ENCODE results near the gene COP1.
"Not testable (repeated sequence)": the region's sequence is repeated elsewhere in the genome, so short reads cannot be mapped to it uniquely, and the experiment has no call there.

The COP1 gene

DNA sequence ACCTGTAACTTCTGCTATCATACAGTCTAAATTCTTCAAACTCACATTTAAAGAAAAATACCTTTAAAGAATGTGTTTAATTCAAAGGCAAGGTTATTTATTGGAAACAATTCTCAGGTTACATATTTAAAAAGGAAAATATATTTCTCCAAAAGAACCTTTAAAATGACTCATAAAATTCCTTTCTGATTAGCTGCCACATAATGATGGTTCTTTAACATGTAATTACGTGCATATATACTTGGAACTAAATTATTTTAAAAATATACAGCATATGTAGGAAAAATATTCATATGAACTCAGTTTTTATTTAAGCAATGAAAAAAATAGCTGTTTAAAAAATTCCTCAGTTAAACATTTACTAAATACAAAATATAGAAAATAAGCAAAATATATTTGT is 173.6 kb downstream of the COP1 start:
- no peak overlapping the region for H2AFZ ChIP-seq
- H3K79me2 ChIP-seq: no peaks in the 10 kb centered on the region

DNA sequence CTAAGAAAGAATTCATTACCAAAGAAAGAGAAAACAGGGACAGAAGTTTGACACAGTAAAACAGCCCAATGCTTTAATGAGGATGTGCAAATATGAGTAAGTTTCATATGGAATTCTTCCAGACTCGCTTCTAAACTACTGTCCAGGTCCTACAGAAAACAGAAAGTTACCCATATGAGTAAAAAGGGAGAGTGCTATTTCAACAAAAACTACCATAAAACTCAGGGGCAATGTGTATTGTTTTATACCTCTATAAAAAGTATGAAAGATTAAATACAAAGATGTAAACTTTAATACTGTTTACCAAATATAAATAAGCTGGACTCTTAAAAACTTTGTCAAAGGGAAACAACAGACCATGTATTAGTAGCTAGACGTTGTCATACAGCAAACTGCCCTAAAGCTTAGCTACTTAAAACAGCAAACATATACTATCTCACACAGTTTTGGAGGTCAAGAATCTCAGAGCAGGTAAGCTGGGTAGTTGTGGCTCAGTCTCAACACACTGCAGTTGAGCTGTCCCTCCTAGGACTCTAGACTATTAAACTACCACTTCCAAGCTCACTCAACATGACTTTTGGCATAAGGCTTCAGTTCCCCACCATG is 174.9 kb downstream of the COP1 start:
- TF ChIP-seq, protein P1, sequence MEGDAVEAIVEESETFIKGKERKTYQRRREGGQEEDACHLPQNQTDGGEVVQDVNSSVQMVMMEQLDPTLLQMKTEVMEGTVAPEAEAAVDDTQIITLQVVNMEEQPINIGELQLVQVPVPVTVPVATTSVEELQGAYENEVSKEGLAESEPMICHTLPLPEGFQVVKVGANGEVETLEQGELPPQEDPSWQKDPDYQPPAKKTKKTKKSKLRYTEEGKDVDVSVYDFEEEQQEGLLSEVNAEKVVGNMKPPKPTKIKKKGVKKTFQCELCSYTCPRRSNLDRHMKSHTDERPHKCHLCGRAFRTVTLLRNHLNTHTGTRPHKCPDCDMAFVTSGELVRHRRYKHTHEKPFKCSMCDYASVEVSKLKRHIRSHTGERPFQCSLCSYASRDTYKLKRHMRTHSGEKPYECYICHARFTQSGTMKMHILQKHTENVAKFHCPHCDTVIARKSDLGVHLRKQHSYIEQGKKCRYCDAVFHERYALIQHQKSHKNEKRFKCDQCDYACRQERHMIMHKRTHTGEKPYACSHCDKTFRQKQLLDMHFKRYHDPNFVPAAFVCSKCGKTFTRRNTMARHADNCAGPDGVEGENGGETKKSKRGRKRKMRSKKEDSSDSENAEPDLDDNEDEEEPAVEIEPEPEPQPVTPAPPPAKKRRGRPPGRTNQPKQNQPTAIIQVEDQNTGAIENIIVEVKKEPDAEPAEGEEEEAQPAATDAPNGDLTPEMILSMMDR (IDR thresholded peaks at IDR 0.05): no peak

More for the DNA sequence above, 173.6 kb downstream of the COP1 start:
- Histone ChIP-seq H3K27me3 (ENCODE audit: control insufficient read depth, insufficient read depth, low read length) (no peaks in the 10 kb centered on the region), H3K36me3 (ENCODE audit: control insufficient read depth, insufficient read depth, low read length) (no peaks in the 10 kb centered on the region), H3K9ac (no peak overlapping the region), H3K4me1 (no peaks in the 10 kb centered on the region), H3K27ac (no peak overlapping the region), H3K4me3 (ENCODE audit: low read depth, low read length) (no peak overlapping the region), H3K9me3 (ENCODE audit: control insufficient read depth, low read length) (no peaks in the 10 kb centered on the region), H3K4me2 (ENCODE audit: low read length) (no peak overlapping the region)
- TF ChIP-seq, protein P1 (IDR thresholded peaks at IDR 0.05): no peak

DNA sequence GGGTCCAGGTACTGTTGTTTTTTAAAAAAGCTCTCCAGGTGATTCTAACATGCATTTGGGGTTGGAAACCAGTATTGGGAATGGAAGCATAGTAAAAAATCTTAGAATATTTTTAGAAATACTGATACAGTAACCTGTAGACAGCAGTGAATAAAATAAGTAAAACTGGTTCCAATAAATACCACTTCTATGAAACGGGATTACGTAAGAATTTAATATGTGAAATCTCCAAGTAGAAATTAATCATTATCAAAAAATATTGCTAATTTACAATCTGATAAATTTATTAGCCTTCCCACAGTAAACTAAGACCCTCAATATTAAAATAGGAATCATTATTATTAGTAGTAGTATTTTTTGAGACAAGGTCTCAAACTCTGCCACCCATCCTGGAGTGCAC is 177.5 kb downstream of the COP1 start:
- Histone ChIP-seq H3K79me2 (no peaks in the 10 kb centered on the region), H3K36me3 (ENCODE audit: control insufficient read depth, insufficient read depth, low read length) (no peaks in the 10 kb centered on the region), H3K4me3 (ENCODE audit: low read depth, low read length) (no peak overlapping the region), H3K9ac (no peak overlapping the region), H3K4me2 (ENCODE audit: low read length) (no peak overlapping the region), H2AFZ (no peak overlapping the region), H3K27me3 (ENCODE audit: control insufficient read depth, insufficient read depth, low read length) (no peaks in the 10 kb centered on the region), H3K4me1 (no peaks in the 10 kb centered on the region), H3K27ac (no peak overlapping the region), H3K9me3 (ENCODE audit: control insufficient read depth, low read length) (no peaks in the 10 kb centered on the region)
- TF ChIP-seq, protein P1 (IDR thresholded peaks at IDR 0.05): no peak

More for the DNA sequence above, 174.9 kb downstream of the COP1 start:
- H3K9me3 ChIP-seq (ENCODE audit: control insufficient read depth, low read length): no peaks in the 10 kb centered on the region
- no peak overlapping the region for H3K9ac ChIP-seq
- no peaks in the 10 kb centered on the region for H3K4me1 ChIP-seq
- H3K4me3 ChIP-seq (ENCODE audit: low read depth, low read length): no peak overlapping the region
- no peaks in the 10 kb centered on the region for H3K27me3 ChIP-seq (ENCODE audit: control insufficient read depth, insufficient read depth, low read length)
- H3K27ac ChIP-seq: no peak overlapping the region
- no peak overlapping the region for H3K4me2 ChIP-seq (ENCODE audit: low read length)
- no peaks in the 10 kb centered on the region for H3K79me2 ChIP-seq
- H2AFZ ChIP-seq: no peak overlapping the region
- no peaks in the 10 kb centered on the region for H3K36me3 ChIP-seq (ENCODE audit: control insufficient read depth, insufficient read depth, low read length)

DNA sequence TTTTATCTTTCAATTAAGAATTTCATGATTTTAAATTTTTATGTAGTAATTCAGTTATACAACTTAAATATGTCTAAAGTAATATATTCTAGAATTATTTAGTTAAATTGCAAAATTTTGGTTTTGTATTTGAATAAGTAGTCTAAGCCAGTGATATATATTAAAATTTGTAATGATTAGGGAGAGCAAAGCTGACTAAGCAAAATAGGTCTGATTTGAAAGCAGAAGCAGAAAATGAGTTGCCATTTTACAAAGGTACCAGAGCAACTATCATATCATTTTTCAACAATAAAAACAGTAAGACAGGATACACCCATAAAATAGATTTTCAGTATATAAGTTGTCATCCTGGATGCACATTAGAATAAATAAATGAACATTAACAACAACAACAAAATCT is 177.9 kb downstream of the COP1 start:
- TF ChIP-seq, protein P1 (IDR thresholded peaks at IDR 0.05): no peak
- H3K36me3 ChIP-seq (ENCODE audit: control insufficient read depth, insufficient read depth, low read length): no peaks in the 10 kb centered on the region
- no peak overlapping the region for H3K4me2 ChIP-seq (ENCODE audit: low read length)
- H3K9me3 ChIP-seq (ENCODE audit: control insufficient read depth, low read length): no peaks in the 10 kb centered on the region
- H3K9ac ChIP-seq: no peak overlapping the region
- H3K4me3 ChIP-seq (ENCODE audit: low read depth, low read length): no peak overlapping the region
- H2AFZ ChIP-seq: no peak overlapping the region
- no peak overlapping the region for H3K27ac ChIP-seq
- no peaks in the 10 kb centered on the region for H3K4me1 ChIP-seq
- H3K79me2 ChIP-seq: no peaks in the 10 kb centered on the region
- H3K27me3 ChIP-seq (ENCODE audit: control insufficient read depth, insufficient read depth, low read length): no peaks in the 10 kb centered on the region

DNA sequence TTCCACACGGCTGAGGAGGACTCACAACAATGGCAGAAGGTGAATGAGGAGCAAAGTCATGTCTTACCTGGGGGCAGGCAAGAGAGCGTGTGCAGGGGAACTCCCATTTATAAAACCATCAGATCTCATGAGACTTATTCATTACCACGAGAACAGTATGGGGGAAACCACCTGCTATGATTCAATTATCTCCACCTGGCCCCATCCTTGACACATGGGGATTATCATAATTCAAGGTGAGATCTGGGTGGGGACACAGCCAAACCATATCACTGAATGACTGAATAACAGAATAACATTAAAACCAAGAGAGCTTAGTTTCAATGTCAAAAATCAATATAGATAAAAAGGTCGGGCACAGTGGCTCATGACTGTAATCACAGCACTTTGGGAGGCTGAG is 179.2 kb downstream of the COP1 start:
- H3K4me1 ChIP-seq; H3K27me3 ChIP-seq (ENCODE audit: control insufficient read depth, insufficient read depth, low read length); H2AFZ ChIP-seq; H3K9ac ChIP-seq; H3K79me2 ChIP-seq; H3K9me3 ChIP-seq (ENCODE audit: control insufficient read depth, low read length); H3K4me2 ChIP-seq (ENCODE audit: low read length); H3K27ac ChIP-seq; H3K4me3 ChIP-seq (ENCODE audit: low read depth, low read length); H3K36me3 ChIP-seq (ENCODE audit: control insufficient read depth, insufficient read depth, low read length): not testable (repeated sequence)
